ENCODE data around the gene AKAP8L. TPM values are rescaled to one million over a fixed set of nuclear protein-coding genes. Genes with fewer than 3 reads are reported as not detected.

Gene AKAP8L
- total RNA-seq, 2 experiments from 2014 or later = 96.3 to 98.2 TPM

- no peak overlapping the region for H3K4me3 Mint-ChIP-seq
- DNase-seq = no peak
- ChIA-PET POLR2A (interaction anchor here (1.8 kb wide), 1 partner anchor 13 kb away, joined by 5 read pairs; no protein-coding TSS in a partner anchor), CTCF (no interaction called here)
- H3K4me1 Mint-ChIP-seq = peaks cover 15% of the 10 kb centered on the region
- no peaks in the 10 kb centered on the region for H3K27me3 Mint-ChIP-seq
- no peaks in the 10 kb centered on the region for H3K9me3 Mint-ChIP-seq
- peaks cover 18% of the 10 kb centered on the region for H3K36me3 Mint-ChIP-seq (ENCODE audit: low read depth)
- no peak overlapping the region for H3K27ac Mint-ChIP-seq
Measured at GRCh38 chr19:15445807-15446376, 27.1 kb upstream of the AKAP8L start.

- H3K27ac Mint-ChIP-seq = no peak overlapping the region
- DNase-seq = no peak
- H3K9me3 Mint-ChIP-seq = no peaks in the 10 kb centered on the region
- ChIA-PET CTCF (no interaction called here), POLR2A (interaction anchor here (1.8 kb wide), 1 partner anchor 12 kb away, joined by 5 read pairs; no protein-coding TSS in a partner anchor)
- H3K36me3 Mint-ChIP-seq (ENCODE audit: low read depth) = peaks cover 11% of the 10 kb centered on the region
- no peaks in the 10 kb centered on the region for H3K27me3 Mint-ChIP-seq
- H3K4me3 Mint-ChIP-seq = no peak overlapping the region
- peaks cover 10% of the 10 kb centered on the region for H3K4me1 Mint-ChIP-seq
Measured at GRCh38 chr19:15445227-15445605, 26.4 kb upstream of the AKAP8L start.

GRCh38 chr19:15444505-15445226 is 25.9 kb upstream of the AKAP8L start:
- no peaks in the 10 kb centered on the region for H3K9me3 Mint-ChIP-seq
- no peak overlapping the region for H3K4me3 Mint-ChIP-seq
- no peak for DNase-seq
- ChIA-PET CTCF (no interaction called here), POLR2A (interaction anchor here (1.1 to 1.2 kb wide), 2 partner anchors 10 to 19 kb away, joined by 3 to 4 read pairs; no protein-coding TSS in a partner anchor)
- H3K27me3 Mint-ChIP-seq = no peaks in the 10 kb centered on the region
- H3K4me1 Mint-ChIP-seq = peaks cover 7% of the 10 kb centered on the region
- no peak overlapping the region for H3K27ac Mint-ChIP-seq
- peaks cover 10% of the 10 kb centered on the region for H3K36me3 Mint-ChIP-seq (ENCODE audit: low read depth)

GRCh38 chr19:15443838-15444237 is 25.1 kb upstream of the AKAP8L start:
- DNase-seq = no peak
- ChIA-PET POLR2A (interaction anchor here (1.1 to 1.2 kb wide), 2 partner anchors 10 to 20 kb away, joined by 3 to 4 read pairs; no protein-coding TSS in a partner anchor), CTCF (no interaction called here)
- Mint-ChIP-seq H3K9me3 (no peaks in the 10 kb centered on the region), H3K27ac (no peak overlapping the region), H3K36me3 (ENCODE audit: low read depth) (peaks cover 9% of the 10 kb centered on the region), H3K4me1 (peaks cover 6% of the 10 kb centered on the region), H3K4me3 (no peak overlapping the region), H3K27me3 (no peaks in the 10 kb centered on the region)

- Mint-ChIP-seq H3K9me3 (no peaks in the 10 kb centered on the region), H3K4me1 (peaks cover under 1% of the 10 kb centered on the region), H3K27me3 (no peaks in the 10 kb centered on the region), H3K36me3 (ENCODE audit: low read depth) (peaks cover 4% of the 10 kb centered on the region), H3K4me3 (no peak overlapping the region), H3K27ac (no peak overlapping the region)
- DNase-seq = no peak
- CTCF ChIA-PET = no interaction called here
- POLR2A ChIA-PET = interaction anchor here (1.2 kb wide), 1 partner anchor 11 kb away, joined by 4 read pairs; no protein-coding TSS in a partner anchor
Measured at GRCh38 chr19:15443325-15443724, 24.5 kb upstream of the AKAP8L start.

GRCh38 chr19:15442142-15442920 is 23.5 kb upstream of the AKAP8L start:
- H3K9me3 Mint-ChIP-seq = no peaks in the 10 kb centered on the region
- H3K36me3 Mint-ChIP-seq (ENCODE audit: low read depth) = peaks cover 2% of the 10 kb centered on the region
- H3K4me3 Mint-ChIP-seq = no peak overlapping the region
- no peak for DNase-seq
- H3K27ac Mint-ChIP-seq = no peak overlapping the region
- H3K4me1 Mint-ChIP-seq = peaks cover 2% of the 10 kb centered on the region
- POLR2A ChIA-PET = no interaction called here
- H3K27me3 Mint-ChIP-seq = no peaks in the 10 kb centered on the region
- CTCF ChIA-PET = interaction anchor here (1.1 kb wide), 1 partner anchor 23 kb away, joined by 7 read pairs; the partner anchor contains the start of gene AKAP8L

GRCh38 chr19:15441317-15441716 is 22.5 kb upstream of the AKAP8L start:
- CTCF ChIA-PET = interaction anchor here (1.1 kb wide), 1 partner anchor 22 kb away, joined by 7 read pairs; the partner anchor contains the start of gene AKAP8L

GRCh38 chr19:15439821-15440641 is 21.2 kb upstream of the AKAP8L start:
- peaks cover 2% of the 10 kb centered on the region for H3K36me3 Mint-ChIP-seq (ENCODE audit: low read depth)
- no peak for DNase-seq
- H3K27me3 Mint-ChIP-seq = no peaks in the 10 kb centered on the region
- H3K4me1 Mint-ChIP-seq = peaks cover 11% of the 10 kb centered on the region
- H3K9me3 Mint-ChIP-seq = no peaks in the 10 kb centered on the region
- H3K4me3 Mint-ChIP-seq = no peak overlapping the region
- no peak overlapping the region for H3K27ac Mint-ChIP-seq
- ChIA-PET CTCF (no interaction called here), POLR2A (interaction anchor here (1.2 to 2.2 kb wide), 3 partner anchors 11 to 27 kb away, joined by 5 to 9 read pairs (median 8); partner anchors contain the start of gene AKAP8L)

More at GRCh38 chr19:15441317-15441716, 22.5 kb upstream of the AKAP8L start:
- H3K36me3 Mint-ChIP-seq (ENCODE audit: low read depth) = peaks cover 2% of the 10 kb centered on the region
- H3K4me1 Mint-ChIP-seq = peaks cover 7% of the 10 kb centered on the region
- no peak for DNase-seq
- H3K27ac Mint-ChIP-seq = no peak overlapping the region
- H3K9me3 Mint-ChIP-seq = no peaks in the 10 kb centered on the region
- POLR2A ChIA-PET = interaction anchor here (0.6 kb wide), 1 partner anchor 22 kb away, joined by 3 read pairs; no protein-coding TSS in a partner anchor
- no peaks in the 10 kb centered on the region for H3K27me3 Mint-ChIP-seq
- H3K4me3 Mint-ChIP-seq = no peak overlapping the region

GRCh38 chr19:15439078-15439799 is 20.5 kb upstream of the AKAP8L start:
- DNase-seq = no peak
- Mint-ChIP-seq H3K27ac (no peak overlapping the region), H3K36me3 (ENCODE audit: low read depth) (peaks cover 2% of the 10 kb centered on the region), H3K27me3 (no peaks in the 10 kb centered on the region), H3K9me3 (no peaks in the 10 kb centered on the region), H3K4me3 (no peak overlapping the region), H3K4me1 (peaks cover 11% of the 10 kb centered on the region)
- CTCF ChIA-PET = no interaction called here
- POLR2A ChIA-PET = interaction anchor here (1.2 to 2.2 kb wide), 3 partner anchors 12 to 28 kb away, joined by 5 to 9 read pairs (median 8); partner anchors contain the start of gene AKAP8L

- H3K4me1 Mint-ChIP-seq = peaks cover 12% of the 10 kb centered on the region
- CTCF ChIA-PET = no interaction called here
Measured at GRCh38 chr19:15438577-15438976, 19.8 kb upstream of the AKAP8L start.

GRCh38 chr19:15438124-15438496 is 19.3 kb upstream of the AKAP8L start:
- no peak for DNase-seq
- no peak overlapping the region for H3K27ac Mint-ChIP-seq
- H3K4me1 Mint-ChIP-seq = peaks cover 17% of the 10 kb centered on the region
- H3K9me3 Mint-ChIP-seq = no peaks in the 10 kb centered on the region
- H3K36me3 Mint-ChIP-seq (ENCODE audit: low read depth) = peaks cover 2% of the 10 kb centered on the region
- H3K4me3 Mint-ChIP-seq = no peak overlapping the region
- no peaks in the 10 kb centered on the region for H3K27me3 Mint-ChIP-seq
- POLR2A ChIA-PET = interaction anchor here (1.9 to 2.2 kb wide), 3 partner anchors 13 to 29 kb away, joined by 6 to 9 read pairs (median 8); partner anchors contain the start of gene AKAP8L
- CTCF ChIA-PET = no interaction called here

More at GRCh38 chr19:15438577-15438976, 19.8 kb upstream of the AKAP8L start:
- H3K4me3 Mint-ChIP-seq = no peak overlapping the region
- H3K9me3 Mint-ChIP-seq = no peaks in the 10 kb centered on the region
- no peak overlapping the region for H3K27ac Mint-ChIP-seq
- H3K27me3 Mint-ChIP-seq = no peaks in the 10 kb centered on the region
- peaks cover 2% of the 10 kb centered on the region for H3K36me3 Mint-ChIP-seq (ENCODE audit: low read depth)
- no peak for DNase-seq
- POLR2A ChIA-PET = interaction anchor here (1.2 to 2.2 kb wide), 3 partner anchors 12 to 29 kb away, joined by 5 to 9 read pairs (median 8); partner anchors contain the start of gene AKAP8L
